Stimulated activated naive B cell treated with anti-CD40 and anti-IgM and Interleukin-4, amounts not matched to agents 10 μg/mL and 1 μg/mL and 100 μg/mL, for 72 hours (primary cell): ENCODE measurements around the gene KDM3A.
A peak's percentile ranks its signal among the peaks of the same experiment; 100 is the strongest.

Experiments
- ATAC-seq, 2 donors: fragments of 150-1000 bp; cut with Tn5 transposase; replicated peaks; 2 replicates each; pipeline ENCODE4 v1.10.0; 2021; ENCODE audit warnings: moderate library complexity in 1 of 2
- DNase-seq: peaks from one replicate; pipeline ENCODE4 v3.0.0; 2021
- H3K27ac Mint-ChIP-seq: one replicate; pipeline ENCODE4 v1.8.0; 2022; ENCODE audit warnings: mild to moderate bottlenecking, mixed read lengths
- H3K27me3 Mint-ChIP-seq, 2 donors: one replicate each; pipeline ENCODE4 v1.8.0; 2022; ENCODE audit warnings: mixed read lengths in 2 of 2
- H3K36me3 Mint-ChIP-seq, 2 donors: one replicate each; pipeline ENCODE4 v1.8.0; 2022; ENCODE audit warnings: mixed read lengths in 2 of 2, mild to moderate bottlenecking in 1 of 2
- H3K4me1 Mint-ChIP-seq, 2 donors: one replicate each; pipeline ENCODE4 v1.8.0; 2022; ENCODE audit warnings: mixed read lengths in 2 of 2, mild to moderate bottlenecking in 1 of 2
- H3K4me3 Mint-ChIP-seq, 2 donors: one replicate each; pipeline ENCODE4 v1.8.0; 2022; ENCODE audit warnings: mild to moderate bottlenecking in 2 of 2, mixed read lengths in 2 of 2, moderate library complexity in 1 of 2
- H3K9me3 Mint-ChIP-seq, 2 donors: one replicate each; pipeline ENCODE4 v1.8.0; 2022; ENCODE audit warnings: mixed read lengths in 2 of 2, mild to moderate bottlenecking in 1 of 2

Gene KDM3A, protein sequence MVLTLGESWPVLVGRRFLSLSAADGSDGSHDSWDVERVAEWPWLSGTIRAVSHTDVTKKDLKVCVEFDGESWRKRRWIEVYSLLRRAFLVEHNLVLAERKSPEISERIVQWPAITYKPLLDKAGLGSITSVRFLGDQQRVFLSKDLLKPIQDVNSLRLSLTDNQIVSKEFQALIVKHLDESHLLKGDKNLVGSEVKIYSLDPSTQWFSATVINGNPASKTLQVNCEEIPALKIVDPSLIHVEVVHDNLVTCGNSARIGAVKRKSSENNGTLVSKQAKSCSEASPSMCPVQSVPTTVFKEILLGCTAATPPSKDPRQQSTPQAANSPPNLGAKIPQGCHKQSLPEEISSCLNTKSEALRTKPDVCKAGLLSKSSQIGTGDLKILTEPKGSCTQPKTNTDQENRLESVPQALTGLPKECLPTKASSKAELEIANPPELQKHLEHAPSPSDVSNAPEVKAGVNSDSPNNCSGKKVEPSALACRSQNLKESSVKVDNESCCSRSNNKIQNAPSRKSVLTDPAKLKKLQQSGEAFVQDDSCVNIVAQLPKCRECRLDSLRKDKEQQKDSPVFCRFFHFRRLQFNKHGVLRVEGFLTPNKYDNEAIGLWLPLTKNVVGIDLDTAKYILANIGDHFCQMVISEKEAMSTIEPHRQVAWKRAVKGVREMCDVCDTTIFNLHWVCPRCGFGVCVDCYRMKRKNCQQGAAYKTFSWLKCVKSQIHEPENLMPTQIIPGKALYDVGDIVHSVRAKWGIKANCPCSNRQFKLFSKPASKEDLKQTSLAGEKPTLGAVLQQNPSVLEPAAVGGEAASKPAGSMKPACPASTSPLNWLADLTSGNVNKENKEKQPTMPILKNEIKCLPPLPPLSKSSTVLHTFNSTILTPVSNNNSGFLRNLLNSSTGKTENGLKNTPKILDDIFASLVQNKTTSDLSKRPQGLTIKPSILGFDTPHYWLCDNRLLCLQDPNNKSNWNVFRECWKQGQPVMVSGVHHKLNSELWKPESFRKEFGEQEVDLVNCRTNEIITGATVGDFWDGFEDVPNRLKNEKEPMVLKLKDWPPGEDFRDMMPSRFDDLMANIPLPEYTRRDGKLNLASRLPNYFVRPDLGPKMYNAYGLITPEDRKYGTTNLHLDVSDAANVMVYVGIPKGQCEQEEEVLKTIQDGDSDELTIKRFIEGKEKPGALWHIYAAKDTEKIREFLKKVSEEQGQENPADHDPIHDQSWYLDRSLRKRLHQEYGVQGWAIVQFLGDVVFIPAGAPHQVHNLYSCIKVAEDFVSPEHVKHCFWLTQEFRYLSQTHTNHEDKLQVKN (N-terminal part only)

DNA sequence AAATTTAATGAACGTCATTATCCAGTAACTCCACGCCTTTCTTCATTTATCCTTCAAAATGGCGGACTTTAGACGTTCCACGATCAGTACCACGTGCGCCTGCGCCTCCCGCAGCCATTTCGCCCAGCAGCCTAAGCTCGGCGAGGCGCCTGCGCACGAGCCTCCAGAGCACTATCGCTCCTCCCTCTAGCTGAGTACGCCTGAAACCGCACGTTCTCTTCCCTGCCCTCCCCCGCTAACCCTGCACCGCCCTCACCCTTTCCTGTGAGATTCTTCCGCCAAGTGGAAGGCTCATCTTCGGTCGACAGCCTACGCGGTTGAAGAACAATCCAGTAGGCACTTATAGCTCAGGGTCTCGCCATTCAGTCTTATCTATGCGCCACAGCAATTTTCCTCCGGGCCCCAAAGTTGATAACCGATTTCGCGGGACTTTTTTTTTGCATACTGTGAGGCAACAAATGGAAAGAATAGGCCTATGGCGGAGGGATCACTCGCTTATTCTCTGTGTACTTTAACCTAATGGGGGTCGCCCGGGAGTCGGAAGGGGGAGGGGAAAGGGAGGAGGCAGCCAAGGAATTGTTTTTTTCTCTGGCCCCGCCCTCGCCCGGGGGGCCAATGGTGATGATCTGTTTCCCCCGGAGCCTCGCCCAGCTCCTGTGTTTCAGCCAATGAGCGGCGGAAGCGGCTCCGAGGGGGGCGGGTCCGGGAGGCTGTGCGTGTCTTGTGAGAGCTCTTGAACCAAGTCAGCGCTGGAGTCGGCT, at the start of gene KDM3A:
TSS of gene KDM3A (plus strand) at position 741 of the 761 bp plus-strand sequence. CDS start 677 bp downstream, outside the sequence.
- DNase-seq (peak; percentile 99), ATAC-seq (peak; percentile 88 to 89)
- H3K9me3 Mint-ChIP-seq, result peaks cover 10 to 16% of the 10 kb centered on the region in 2 donors
- peak within 1 kb of the TSS; percentile 99 for H3K27ac Mint-ChIP-seq
- H3K36me3 Mint-ChIP-seq, result peaks cover 19 to 31% of the 10 kb centered on the region in 2 donors
- H3K27me3 Mint-ChIP-seq, result peaks cover 5 to 7% of the 10 kb centered on the region in 2 donors
- H3K4me3 Mint-ChIP-seq, result peak within 1 kb of the TSS; percentile 93 to 98
- H3K4me1 Mint-ChIP-seq, result peaks cover 18 to 31% of the 10 kb centered on the region in 2 donors

DNA sequence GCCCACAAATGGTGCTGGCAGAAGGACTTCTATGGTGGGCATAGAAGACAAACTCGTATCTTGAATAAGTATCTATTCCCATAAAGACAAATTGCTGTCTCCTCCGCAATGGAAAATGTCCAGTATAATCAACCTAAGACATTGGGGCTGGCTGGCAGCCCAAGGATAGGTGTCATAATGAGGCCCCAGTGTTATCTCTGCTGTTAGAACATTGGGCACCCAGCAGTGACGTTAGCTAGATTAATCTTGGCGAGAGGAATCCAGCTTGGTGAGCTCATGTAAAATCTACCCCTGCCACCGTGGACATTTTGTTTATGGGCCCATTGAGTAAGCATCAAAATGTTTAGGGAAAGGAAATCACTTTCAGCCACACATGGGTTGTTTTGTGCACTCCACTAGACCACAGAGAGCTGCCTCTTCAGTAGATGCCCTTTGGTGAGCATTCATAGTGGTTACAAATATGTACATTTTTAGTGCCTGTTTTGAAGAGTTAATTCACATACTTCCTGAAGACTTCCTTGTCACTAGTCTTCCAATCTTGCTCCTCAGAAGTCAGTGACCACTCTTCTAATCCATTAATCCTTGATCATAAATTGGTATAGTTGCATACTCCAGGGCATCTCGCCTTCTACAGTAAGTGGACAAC, 48.2 kb upstream of the KDM3A start:
- H3K27me3 Mint-ChIP-seq, result peaks cover 9 to 13% of the 10 kb centered on the region in 2 donors
- H3K4me1 Mint-ChIP-seq, result peaks cover 12 to 15% of the 10 kb centered on the region in 2 donors
- DNase-seq, result no peak
- H3K4me3 Mint-ChIP-seq, result no peak overlapping the region
- H3K27ac Mint-ChIP-seq, result no peak overlapping the region
- ATAC-seq, result peak in 1 of 2 donors; percentile 29
- H3K9me3 Mint-ChIP-seq, result peaks cover 6 to 10% of the 10 kb centered on the region in 2 donors
- H3K36me3 Mint-ChIP-seq, result peaks cover 0 to 3% of the 10 kb centered on the region in 2 donors

DNA sequence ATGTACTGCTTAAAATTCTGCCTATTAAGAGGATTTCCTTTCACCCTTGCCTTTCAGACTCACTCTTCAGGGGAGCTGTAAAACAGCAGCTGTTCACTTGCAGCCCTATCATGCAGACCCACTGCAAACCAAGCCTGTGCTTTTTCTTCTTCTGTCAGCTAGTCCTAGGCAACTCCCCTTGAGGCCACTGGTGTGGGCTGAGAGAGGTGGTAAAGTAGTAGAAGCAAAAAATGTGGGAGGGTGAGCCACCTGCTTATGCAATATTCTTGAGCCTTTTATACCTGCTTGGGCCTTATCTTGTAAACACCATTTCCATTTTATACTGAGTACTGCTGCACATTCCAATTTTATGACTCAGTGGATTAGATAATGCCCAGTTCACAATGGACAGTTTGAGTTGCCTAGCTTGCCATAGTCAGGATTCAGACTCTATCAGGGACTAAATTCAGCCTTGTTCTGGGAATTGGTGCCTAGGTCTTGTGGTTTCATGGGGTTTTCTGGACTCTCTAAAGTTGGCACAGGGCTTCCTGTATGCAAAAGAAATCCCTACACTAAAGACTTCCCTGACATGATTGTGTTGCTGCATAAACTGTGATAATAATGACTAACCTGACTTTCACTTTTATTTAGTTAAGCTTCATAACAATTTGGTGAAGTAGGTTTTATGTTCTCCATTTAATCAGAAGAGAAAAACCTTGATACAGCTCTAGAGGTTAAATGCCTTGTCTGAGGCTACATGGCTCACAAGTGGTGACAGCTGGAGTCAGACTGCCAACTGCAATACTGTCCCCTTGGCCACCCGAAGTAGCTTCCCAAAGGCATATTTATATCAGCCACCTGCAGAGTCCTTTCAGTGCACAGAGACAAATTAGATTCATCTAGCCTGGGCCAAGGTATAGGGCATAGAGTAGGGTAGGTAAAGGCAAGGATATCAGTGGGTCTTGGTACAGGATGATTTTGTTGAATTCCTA, 47.4 kb upstream of the KDM3A start:
- H3K27ac Mint-ChIP-seq, result no peak overlapping the region
- ATAC-seq, result peak; percentile 60 to 69
- H3K9me3 Mint-ChIP-seq, result peaks cover 6 to 10% of the 10 kb centered on the region in 2 donors
- peaks cover 12 to 15% of the 10 kb centered on the region in 2 donors for H3K4me1 Mint-ChIP-seq
- no peak overlapping the region for H3K4me3 Mint-ChIP-seq
- peaks cover 0 to 3% of the 10 kb centered on the region in 2 donors for H3K36me3 Mint-ChIP-seq
- DNase-seq, result no peak
- H3K27me3 Mint-ChIP-seq, result peaks cover 11 to 15% of the 10 kb centered on the region in 2 donors

DNA sequence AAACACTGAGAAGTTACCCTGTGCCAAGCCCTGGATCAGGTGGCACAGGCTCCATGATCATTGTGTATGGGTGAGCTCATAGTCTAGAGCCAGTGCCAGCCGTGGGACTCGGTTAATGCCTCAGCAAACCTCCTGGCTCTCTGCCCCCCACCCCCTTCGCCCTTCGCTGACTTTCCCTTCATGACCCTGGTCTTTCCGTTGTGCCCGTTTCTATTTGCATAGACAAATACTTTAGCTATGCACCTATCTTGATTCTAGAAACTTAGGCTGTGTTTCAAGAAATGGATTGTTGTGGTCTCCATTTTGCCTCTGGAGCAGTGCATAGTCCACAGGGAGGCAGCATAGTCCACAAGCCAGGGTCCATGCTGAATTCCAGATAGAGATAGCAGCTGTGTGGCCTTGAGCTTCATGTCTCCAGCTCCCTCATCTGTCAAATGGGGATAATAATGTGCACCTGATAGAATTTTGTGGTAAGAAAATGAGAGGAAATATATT, 44.8 kb upstream of the KDM3A start:
- Mint-ChIP-seq H3K9me3 (peaks cover 4 to 7% of the 10 kb centered on the region in 2 donors), H3K4me1 (peaks cover 12 to 15% of the 10 kb centered on the region in 2 donors), H3K36me3 (peaks cover 0 to 3% of the 10 kb centered on the region in 2 donors), H3K27ac (no peak overlapping the region), H3K27me3 (peaks cover 20 to 23% of the 10 kb centered on the region in 2 donors), H3K4me3 (no peak overlapping the region)
- no peak for DNase-seq
- no peak for ATAC-seq

DNA sequence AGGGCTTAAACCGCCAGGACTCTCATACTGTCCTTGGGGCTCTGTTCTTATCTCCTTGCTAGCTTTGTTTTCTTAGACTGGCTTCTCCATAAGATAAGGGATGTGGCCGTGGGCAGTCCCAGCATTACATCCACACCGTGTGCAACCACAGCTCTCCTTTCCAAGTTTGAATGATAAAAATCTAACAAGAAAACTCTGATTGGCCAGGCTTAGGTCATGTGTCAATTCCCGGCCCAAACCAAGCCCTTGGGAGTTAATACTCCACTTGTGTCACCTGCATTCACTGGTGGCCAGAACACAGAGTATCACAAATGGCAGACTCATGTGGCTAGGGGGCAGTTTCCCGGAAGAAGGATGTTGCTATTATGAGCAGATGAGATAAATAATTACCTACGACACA, 43.2 kb upstream of the KDM3A start:
- ATAC-seq (no peak), DNase-seq (no peak)
- no peak overlapping the region for H3K27ac Mint-ChIP-seq
- no peak overlapping the region for H3K4me3 Mint-ChIP-seq
- H3K27me3 Mint-ChIP-seq, result peaks cover 16 to 24% of the 10 kb centered on the region in 2 donors
- peaks cover 12 to 15% of the 10 kb centered on the region in 2 donors for H3K4me1 Mint-ChIP-seq
- no peaks in the 10 kb centered on the region for H3K9me3 Mint-ChIP-seq
- no peaks in the 10 kb centered on the region for H3K36me3 Mint-ChIP-seq

DNA sequence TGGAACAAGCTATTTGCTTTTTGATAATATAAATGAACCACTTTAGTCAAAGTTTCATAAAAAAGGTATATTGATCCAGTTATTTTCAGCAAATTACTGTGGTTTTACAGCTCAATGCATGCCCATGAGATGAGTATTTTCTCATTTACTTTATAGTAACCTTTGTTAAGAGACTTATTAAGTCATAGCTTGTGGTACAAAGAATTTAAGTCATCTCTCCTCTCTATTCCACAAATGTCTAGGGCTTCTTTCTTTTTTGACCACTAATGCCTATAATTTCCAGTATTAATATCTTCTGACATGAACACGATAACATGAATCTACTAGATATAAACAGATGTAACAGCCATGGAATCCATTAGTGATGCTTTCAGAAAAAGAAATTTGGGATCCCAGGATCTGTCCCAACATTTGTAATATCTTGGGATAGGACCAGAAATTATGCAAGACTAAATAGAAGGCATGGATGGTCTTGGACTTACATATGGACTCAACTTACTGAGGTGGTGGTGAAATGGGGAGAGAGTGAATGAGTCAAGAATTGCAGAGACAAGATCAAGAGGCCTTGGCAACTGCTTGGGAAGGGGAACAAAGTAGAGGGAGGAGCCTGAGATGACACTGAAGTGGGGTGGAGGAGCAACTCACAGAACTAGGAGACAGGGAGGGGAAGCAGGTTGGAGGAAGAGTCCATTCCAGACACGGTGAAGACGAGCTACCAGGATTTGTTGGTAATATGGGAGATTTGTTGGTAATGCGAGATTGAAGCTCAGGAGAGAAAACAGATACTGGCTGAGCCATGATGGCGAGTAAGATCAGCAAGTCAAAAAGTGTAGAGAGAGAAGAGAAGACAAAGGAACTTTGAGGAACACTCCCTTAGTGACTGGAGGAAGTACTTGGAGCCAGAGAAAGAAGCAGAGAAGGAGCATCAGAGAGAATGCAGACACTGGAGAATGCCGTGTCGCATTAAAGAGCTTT, 42.4 kb upstream of the KDM3A start:
- Mint-ChIP-seq H3K4me1 (peaks cover 4 to 9% of the 10 kb centered on the region in 2 donors), H3K36me3 (no peaks in the 10 kb centered on the region), H3K27ac (no peak overlapping the region), H3K4me3 (no peak overlapping the region), H3K27me3 (peaks cover 22 to 30% of the 10 kb centered on the region in 2 donors), H3K9me3 (peaks cover 0 to 2% of the 10 kb centered on the region in 2 donors)
- no peak for ATAC-seq
- no peak for DNase-seq

DNA sequence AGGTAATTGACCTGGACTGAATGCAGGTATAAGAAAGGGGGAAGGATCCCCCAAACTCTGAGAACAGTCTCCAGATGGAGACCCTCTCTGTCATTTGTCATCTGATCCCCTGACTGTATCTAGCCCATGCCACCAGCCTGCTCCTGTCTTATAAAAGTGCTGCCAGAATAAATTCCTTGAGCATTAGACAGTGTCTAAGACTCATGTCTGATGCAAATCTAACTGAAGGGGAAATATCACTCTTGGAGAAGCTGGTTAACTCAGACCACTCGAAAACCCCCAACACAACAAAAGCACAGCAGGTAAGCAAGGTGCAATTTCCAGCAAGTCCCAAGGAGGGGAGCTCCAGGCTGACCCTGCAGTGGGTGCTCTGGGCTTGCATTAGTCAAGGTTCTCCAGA, 40.9 kb upstream of the KDM3A start:
- no peak overlapping the region for H3K27ac Mint-ChIP-seq
- ATAC-seq, result no peak
- peaks cover 0 to 4% of the 10 kb centered on the region in 2 donors for H3K4me1 Mint-ChIP-seq
- H3K9me3 Mint-ChIP-seq, result peaks cover 0 to 2% of the 10 kb centered on the region in 2 donors
- DNase-seq, result no peak
- peaks cover 22 to 30% of the 10 kb centered on the region in 2 donors for H3K27me3 Mint-ChIP-seq
- no peak overlapping the region for H3K4me3 Mint-ChIP-seq
- H3K36me3 Mint-ChIP-seq, result no peaks in the 10 kb centered on the region

DNA sequence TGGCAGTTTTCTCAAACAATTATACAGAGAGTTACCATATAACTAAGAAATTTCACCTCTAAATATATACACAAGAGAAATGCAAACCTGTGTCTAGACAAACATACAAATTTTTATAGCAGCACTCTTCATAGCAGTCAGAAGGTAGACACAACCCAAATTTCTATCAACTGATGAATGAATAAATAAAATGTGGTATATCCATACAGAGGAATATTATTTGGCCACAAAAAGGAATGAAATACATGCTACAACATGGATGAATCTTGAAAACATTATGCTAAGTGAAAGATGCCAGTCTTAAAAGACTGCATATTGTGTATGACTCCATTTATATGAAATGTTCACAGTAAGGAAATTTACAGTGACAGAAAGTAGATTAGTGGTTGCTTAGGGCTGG, 30.6 kb upstream of the KDM3A start:
- H3K27ac Mint-ChIP-seq, result no peak overlapping the region
- ATAC-seq, result no peak
- peaks cover 12 to 27% of the 10 kb centered on the region in 2 donors for H3K27me3 Mint-ChIP-seq
- no peaks in the 10 kb centered on the region for H3K36me3 Mint-ChIP-seq
- peaks cover 4 to 7% of the 10 kb centered on the region in 2 donors for H3K9me3 Mint-ChIP-seq
- no peak overlapping the region for H3K4me3 Mint-ChIP-seq
- DNase-seq, result no peak
- peaks cover 11 to 29% of the 10 kb centered on the region in 2 donors for H3K4me1 Mint-ChIP-seq

DNA sequence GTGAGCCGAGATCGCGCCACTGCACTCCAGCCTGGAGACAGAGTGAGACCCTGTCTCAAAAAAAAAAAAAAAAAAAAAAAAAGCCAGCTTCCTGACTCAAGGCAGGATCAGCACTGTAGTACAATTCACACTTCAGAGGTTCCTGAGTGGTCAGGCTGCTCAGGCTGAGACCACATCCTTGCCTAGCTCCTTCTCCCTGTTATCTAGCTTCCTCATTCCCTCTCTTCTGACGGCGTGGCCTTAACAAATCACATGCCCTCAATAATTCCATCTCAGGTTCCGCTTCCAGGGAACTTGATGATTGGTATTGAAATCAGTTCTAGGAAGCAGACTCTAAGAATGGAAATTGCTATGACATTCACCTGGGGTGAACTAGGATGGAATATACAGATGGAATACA, 29.8 kb upstream of the KDM3A start:
- ATAC-seq, result no peak
- Mint-ChIP-seq H3K27ac (no peak overlapping the region), H3K9me3 (peaks cover 4 to 7% of the 10 kb centered on the region in 2 donors), H3K4me3 (no peak overlapping the region), H3K4me1 (peaks cover 18 to 37% of the 10 kb centered on the region in 2 donors), H3K27me3 (peaks cover 12 to 27% of the 10 kb centered on the region in 2 donors), H3K36me3 (no peaks in the 10 kb centered on the region)
- no peak for DNase-seq

DNA sequence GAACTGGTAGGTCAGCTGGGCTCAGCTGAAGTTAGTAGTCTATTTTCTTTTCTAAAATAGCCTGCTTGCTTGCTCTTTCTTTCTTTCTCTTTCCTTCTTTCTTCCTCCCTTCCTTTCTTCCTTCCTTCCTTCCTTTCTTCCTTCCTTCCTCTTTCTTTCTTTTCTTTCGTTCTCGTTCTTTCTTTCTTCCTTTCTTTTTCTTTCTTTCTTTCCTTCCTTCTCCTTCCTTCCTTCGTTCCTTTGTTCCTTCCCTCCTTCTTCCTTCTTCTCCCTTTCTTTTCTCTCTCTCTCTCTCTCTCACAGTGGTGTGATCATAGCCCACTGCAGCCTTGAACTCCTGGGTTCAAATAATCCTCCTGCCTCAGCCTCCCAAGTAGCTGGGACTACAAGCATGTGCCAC, 29.2 kb upstream of the KDM3A start:
- Mint-ChIP-seq H3K9me3 (peaks cover 4 to 7% of the 10 kb centered on the region in 2 donors), H3K36me3 (no peaks in the 10 kb centered on the region), H3K4me3 (no peak overlapping the region), H3K4me1 (peaks cover 18 to 37% of the 10 kb centered on the region in 2 donors), H3K27ac (no peak overlapping the region), H3K27me3 (peaks cover 12 to 27% of the 10 kb centered on the region in 2 donors)
- DNase-seq (no peak), ATAC-seq (no peak)
